GM21447 (cell line): Measurements from ENCODE around the gene MORN3.

Experiments used
- ATAC-seq: cut with Tn5 transposase; IDR thresholded peaks from one replicate; pipeline ENCODE4 v1.9.1; 2021; ENCODE audit not compliant: unreplicated experiment

The MORN3 gene

DNA sequence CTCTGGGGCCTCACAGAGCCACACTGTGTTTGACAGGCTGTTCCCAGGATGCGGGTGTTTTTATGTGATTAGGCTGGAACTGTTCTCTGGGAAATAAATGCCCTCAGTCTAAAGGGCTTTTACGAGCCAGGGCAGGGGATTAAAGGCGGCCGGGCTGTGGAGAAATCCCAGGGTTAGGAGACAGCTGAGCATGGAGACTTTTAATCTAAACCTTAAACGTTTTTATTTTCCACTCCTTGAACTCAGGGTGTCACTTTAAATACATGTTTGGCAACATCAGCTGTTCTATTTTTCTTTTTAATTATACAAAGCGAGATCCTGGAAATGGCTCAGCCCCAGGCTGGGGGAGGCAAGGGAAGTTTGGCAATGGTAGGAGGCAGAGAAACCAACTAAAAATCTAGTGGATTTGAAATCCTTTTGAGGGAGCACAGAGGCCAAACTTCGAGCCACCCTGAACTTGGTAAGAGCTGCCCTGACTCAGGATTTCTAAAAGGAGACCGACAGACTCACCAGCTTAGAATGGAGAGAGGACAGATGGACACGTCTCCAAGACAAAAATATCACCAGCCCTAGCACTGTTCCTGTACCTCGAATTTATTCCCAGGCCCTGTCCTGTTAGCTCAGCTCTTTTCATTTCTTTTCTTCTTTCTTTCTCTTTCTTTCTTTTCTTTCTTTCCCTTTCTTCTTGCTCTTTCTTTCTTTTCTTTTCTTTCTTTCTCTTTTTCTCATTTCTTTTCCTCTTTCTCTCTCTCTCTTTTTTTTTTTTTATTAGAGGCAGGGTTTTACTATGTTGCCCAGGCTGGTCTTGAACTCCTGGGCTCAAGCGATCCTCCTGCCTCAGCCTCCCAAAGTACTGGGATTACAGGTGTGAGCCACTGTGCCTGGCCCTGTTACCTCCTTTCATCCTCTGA lies 59.0 kb downstream of the MORN3 start:
- no peak for ATAC-seq

DNA sequence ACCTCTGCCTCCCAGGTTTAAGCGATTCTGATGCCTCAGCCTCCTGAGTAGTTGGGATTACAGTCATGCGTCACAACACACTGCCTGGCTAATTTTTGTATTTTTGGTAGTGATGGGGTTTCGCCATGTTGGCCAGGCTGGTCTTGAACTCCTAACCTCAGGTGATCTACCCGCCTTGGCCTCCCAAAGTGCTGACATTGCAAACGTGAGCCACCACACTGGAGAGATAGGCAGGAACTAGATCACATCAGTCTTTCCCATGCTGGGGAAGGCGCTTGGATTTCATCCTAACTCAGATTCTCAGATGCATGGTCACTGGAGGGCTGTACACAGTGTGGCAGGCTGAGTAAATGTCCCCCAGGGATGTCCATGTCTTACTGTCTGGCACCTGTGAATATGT lies 61.2 kb downstream of the MORN3 start:
- no peak for ATAC-seq

DNA sequence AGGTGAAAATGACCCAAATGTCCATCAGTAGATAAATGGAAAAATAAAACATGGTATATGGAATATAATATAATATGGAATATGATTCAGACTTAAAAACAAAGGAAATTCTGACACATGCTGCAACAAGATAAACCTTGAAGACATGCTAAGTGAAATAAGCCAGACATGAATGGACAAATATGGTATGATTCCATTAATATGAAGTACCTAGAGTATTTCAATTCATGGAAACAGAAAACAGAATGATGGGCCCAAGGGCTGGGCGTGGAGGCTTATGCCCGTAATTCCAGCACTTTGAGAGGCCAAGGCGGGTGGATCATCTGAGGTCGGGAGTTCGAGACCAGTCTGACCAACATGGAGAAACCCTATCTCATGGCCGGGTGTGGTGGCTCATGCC lies 65.9 kb downstream of the MORN3 start:
- ATAC-seq, result no peak

DNA sequence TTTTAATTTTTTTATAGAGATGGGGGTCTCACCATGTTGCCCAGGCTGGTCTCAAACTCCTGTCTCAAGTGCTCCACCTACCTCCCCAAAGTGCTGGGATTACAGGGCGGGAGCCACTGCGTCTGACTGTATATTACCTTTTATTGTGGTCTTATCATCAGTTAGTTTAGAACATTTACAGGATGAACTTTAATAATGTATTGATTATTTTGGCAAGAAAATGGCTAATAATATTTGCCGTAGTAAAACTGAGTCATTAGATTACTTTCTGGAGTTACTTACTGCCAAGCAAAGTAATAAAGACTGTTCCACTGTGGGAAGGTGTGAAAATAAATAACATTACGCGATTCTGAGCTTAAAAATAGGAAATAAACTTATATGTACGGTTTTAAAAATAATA lies 66.7 kb downstream of the MORN3 start:
- no peak for ATAC-seq

DNA sequence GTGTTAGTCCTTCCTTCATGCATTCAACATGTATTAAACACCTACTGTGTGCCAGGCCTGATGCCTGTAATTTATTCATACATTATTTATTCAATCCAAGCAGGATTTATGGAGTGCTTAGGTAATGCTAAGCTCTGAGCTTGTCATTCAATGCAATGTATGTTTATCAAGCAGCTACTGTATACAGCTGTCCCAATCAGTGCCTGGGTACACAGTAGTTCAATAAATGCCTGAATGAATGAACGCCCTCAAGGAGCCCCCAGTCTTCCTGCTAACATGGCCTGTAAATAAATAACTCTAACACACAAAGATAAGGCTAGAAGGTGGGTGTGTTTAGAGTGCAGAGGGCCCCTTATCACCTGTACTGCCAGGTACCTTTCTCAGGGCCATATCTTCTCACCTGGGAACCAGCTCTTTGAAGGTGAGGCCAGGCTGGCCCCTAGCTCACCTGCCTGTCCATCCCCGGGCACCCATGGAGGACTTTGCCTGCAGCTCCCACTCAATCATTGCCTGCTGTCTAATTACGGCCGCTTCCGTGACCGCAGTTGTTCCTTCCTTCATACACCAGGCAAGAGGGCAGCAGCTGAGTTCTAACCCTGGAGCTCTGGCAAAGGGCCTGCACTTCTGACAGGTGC lies 68.6 kb downstream of the MORN3 start:
- no peak for ATAC-seq
